ENCODE measurements around the gene CCR7.
"Not testable (repeated sequence)": the region's sequence is repeated elsewhere in the genome, so short reads cannot be mapped to it uniquely, and the experiment has no call there.

Gene CCR7

DNA sequence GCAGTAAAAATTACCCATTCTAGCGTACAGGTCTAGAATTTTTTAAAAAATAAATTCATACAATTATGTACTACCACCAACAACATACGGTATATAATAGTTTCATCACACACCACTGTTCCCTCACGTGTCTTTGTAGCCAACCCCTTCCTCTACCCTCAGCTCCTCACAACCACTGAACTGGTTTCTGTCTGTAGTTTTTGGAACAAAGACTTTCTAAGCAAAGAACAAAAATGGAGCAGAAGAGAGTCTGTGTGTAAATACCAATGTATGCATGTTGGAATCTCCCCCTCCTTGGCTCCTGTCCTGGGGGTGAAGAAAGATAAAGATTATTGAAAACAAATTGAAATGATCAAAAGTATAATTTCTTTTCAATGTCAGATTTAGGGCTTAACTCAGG is 31.9 kb upstream of the CCR7 start:
- no peak for DNase-seq (ENCODE audit: low read depth in 2 of 2)

DNA sequence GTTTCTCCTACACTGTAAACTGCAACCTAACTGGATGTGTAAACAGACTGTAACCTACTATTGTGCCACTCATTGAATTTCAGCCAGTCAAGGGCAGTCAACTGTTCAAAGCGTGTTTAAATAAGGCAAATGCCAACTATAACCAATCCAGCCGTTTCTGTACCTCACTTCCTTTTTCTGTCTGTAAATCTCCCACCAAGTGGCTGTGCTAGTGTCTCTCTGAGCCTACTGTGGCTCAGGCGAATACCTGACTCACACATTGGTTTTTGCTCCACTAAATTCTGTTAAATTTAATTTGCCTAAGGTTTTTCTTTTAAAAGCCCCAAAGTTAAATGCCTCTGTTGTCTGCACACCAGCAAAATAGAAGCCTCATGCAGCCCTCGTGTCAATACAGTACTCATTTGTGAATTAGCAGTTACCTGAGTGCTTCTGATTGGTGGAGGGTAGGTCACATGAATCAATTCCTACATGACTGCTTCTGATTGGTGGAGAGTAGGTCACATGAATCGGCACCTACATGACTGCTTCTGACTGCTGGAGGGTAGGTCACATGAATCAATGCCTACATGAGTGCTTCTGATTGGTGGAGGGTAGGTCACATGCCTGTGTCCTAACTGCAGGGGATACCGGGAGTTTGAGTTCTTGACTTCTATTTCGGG is 31.1 kb upstream of the CCR7 start:
- no peak for DNase-seq (ENCODE audit: low read depth in 2 of 2)

GRCh38 chr17:40590742-40591141 is 25.5 kb upstream of the CCR7 start:
- no peak for DNase-seq (ENCODE audit: low read depth in 2 of 2)

- DNase-seq (ENCODE audit: low read depth in 2 of 2), result no peak
Measured at GRCh38 chr17:40588552-40588951, 23.3 kb upstream of the CCR7 start.

GRCh38 chr17:40586264-40586663 is 21.0 kb upstream of the CCR7 start:
- not testable (repeated sequence) for DNase-seq (ENCODE audit: low read depth in 2 of 2)

GRCh38 chr17:40584950-40585349 is 19.7 kb upstream of the CCR7 start:
- DNase-seq (ENCODE audit: low read depth in 2 of 2), result not testable (repeated sequence)

GRCh38 chr17:40582328-40582901 is 17.1 kb upstream of the CCR7 start:
- no peak for DNase-seq (ENCODE audit: low read depth in 2 of 2)

- no peak for DNase-seq (ENCODE audit: low read depth in 2 of 2)
Measured at GRCh38 chr17:40580140-40580539, 14.9 kb upstream of the CCR7 start.

DNA sequence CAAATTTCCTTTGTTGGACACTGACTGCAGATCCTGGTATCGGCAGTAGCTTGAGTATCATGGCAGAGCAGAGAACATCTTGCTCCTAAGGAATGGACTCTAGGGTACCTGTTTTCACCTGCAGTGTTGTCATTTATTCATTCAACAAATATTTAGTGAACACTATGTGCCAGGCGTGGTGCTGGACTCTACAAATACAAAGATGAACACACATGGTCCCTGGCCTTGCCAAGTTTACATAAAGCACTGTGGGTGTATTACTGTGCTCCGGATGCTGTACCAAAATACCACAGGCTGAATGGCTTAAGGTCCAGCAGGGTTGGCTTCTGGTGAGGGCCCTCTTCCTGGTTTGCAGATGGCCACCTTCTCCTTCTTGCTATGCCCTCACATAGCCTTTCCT is 14.2 kb upstream of the CCR7 start:
- no peak for DNase-seq (ENCODE audit: low read depth in 2 of 2)

DNA sequence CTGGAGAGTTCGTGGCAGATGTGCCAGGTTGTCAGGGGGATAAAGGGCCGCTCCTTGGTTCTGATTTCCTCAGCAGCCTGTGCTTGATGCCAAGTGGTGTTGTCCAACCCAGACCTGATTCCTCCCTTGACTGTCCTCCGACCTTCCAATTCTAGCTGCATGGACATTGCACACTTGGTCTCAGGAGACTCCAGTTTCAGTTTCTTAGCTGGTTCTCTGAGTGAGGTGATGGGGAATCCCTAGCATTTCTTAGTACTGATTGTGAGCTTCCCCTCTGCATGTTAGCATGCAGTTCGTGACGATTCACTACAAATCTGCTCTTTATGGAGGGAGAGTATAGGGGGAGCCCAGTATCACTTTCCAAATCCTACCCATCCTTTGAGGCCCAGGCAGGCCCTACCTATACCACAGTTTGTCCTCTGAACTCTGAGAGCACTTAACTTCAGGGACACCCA is 12.4 kb upstream of the CCR7 start:
- no peak for DNase-seq (ENCODE audit: low read depth in 2 of 2)

- no peak for DNase-seq (ENCODE audit: low read depth in 2 of 2)
Measured at GRCh38 chr17:40576113-40576740, 11.0 kb upstream of the CCR7 start.

DNA sequence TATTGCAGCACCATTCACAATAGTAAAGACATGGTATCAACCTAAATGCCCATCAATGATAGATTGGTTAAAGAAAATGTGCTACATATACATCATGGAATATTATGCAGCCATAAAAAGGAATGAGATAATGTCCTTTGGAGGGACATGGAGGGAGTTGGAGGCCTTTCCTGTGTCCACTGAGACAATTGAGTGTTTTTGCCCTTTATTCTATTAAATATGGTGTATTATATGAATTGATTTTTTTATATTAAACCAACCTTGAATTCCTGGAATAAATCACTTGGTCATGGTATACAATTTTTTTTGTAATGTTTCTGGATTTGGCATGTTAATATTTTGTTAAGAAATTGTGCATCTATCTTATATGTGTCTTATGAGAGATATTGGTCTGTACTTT is 9.0 kb upstream of the CCR7 start:
- DNase-seq (ENCODE audit: low read depth in 2 of 2), result no peak

- DNase-seq (ENCODE audit: low read depth in 2 of 2), result not testable (repeated sequence)
Measured at GRCh38 chr17:40572245-40572993, 7.1 kb upstream of the CCR7 start.

- DNase-seq (ENCODE audit: low read depth in 2 of 2), result no peak
Measured at GRCh38 chr17:40568074-40568836, 3.0 kb upstream of the CCR7 start.

DNA sequence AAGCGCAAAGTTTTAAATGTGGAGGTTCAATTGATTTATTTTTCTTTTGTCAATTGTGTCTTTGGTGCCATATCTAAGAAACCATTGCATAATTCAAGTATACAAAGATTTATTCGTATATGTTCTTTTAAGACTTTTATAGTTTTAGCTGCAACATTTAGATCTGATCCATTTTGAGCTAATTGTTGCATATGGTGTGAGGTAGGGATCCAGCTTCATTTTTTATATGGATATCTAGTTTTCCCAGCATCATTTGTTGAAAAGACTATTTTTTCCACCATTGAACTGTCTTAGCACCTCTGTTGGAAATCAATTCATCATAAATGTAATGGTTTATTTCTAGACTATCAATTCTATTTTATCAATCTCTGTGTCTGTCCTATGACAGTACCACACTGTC is 2.1 kb upstream of the CCR7 start:
- DNase-seq (ENCODE audit: low read depth in 2 of 2), result no peak

DNA sequence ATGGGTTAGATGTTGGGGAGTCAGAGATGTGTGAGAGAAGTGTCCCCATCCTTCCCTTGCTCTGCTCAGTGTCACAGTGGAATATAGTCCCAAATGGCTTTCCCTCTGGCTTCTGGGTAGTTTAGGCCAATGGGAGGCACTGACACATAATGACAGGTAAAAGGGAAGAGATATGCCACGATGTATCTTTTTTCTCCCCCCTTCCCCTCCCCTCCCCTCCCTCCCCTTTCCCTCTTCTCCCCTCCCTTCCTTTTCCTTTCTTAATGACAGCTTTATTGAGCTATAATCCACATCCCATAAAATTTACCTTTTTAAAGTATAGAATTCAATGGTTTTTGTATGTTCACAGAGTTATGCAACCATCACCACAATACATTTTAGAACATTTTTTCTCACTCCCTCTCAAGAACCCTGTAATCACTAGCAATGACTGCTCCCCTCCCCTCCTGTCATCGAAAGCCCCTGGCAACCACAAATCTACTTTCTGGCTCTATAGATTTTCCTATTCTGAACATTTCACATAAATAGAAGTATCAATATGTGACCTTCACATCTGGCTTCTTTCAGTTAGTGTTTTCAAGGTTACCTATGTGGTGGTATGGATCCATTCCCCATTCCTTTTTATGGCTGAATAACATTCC is 617 bp upstream of the CCR7 start:
- DNase-seq (ENCODE audit: low read depth in 2 of 2), result no peak

DNA sequence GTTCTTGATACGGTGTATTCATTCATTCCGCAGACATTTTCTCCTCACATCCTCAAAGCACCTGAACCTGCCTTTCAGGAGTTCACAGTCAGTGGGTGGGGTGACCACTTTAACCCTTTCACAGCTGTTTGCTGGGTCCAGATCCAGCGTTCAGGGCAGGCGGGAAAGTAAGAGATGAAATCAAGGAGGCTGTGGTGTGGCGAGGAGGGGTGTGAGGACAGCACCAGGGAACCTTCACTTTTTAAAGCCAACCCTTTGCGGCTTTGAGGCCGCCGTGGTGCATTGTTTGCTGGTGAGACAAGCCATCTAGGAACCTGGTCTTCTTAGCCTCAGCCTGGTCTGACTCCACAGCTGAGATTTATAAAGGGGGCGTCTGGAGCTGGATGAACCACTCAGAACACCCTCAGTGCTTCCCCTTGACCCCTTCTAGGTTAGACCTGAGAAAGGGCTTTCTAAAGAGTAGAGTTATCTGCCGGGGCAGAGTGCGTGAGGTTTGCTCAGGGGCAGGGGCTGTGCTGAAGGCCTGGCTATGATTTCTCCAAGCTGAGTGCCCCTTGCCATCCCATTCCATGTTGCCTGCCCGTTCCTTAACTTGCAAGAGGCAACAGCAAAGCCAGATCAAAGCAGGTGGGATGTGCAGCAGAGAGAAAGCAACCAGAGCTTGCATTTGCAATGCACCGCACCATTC is 933 bp downstream of the CCR7 start:
- DNase-seq (ENCODE audit: low read depth in 2 of 2), result no peak

GRCh38 chr17:40563220-40564052 is 1.8 kb downstream of the CCR7 start:
- DNase-seq (ENCODE audit: low read depth in 2 of 2), result no peak

- DNase-seq (ENCODE audit: low read depth in 2 of 2), result no peak
Measured at GRCh38 chr17:40562838-40563219, 2.4 kb downstream of the CCR7 start.
